ENCODE measurements around the gene MYB.

Gene MYB

GRCh38 chr6:135179920-135180541 is 1.1 kb upstream of the MYB start:
- WGBS (ENCODE audit: insufficient coverage): 0% methylated on average over 3 of the region's 16 CpGs
- ChIA-PET CTCF (interaction anchor here (1.1 to 5.7 kb wide), 5 partner anchors 17 to 244 kb away, joined by 3 to 29 read pairs (median 5); no protein-coding TSS in a partner anchor), POLR2A (interaction anchor here (0.9 kb wide), 1 partner anchor 91 kb away, joined by 4 read pairs; no protein-coding TSS in a partner anchor)
- peak overlapping the region in 6 of 7 experiments; percentile 81 to 100 (median 98) for H3K4me3 ChIP-seq (ENCODE audit: control insufficient read depth in 1 of 7, extremely low read depth in 1 of 7, insufficient read depth in 4 of 7, low read depth in 2 of 7, low read length in 6 of 7)
- no peaks in the 10 kb centered on the region for H3K27me3 ChIP-seq (replicated peaks in 2 of 5; ENCODE audit: control insufficient read depth in 4 of 5, insufficient read depth in 5 of 5, low read length in 4 of 5)
- peaks cover 0 to 4% (median 0%) of the 10 kb centered on the region in 5 experiments for H3K9me3 ChIP-seq (ENCODE audit: control extremely low read depth in 1 of 5, control insufficient read depth in 4 of 5, insufficient read depth in 2 of 5, low read depth in 1 of 5, low read length in 4 of 5)
- peak in 2 of 3 donors; percentile 46 to 62 for DNase-seq
- H3K4me1 ChIP-seq (ENCODE audit: control extremely low read depth in 1 of 4, control insufficient read depth in 4 of 4, insufficient read depth in 4 of 4, low read length in 3 of 4): peaks cover 9 to 63% (median 30%) of the 10 kb centered on the region in 4 experiments
- H3K36me3 ChIP-seq (ENCODE audit: control insufficient read depth in 4 of 4, insufficient read depth in 4 of 4, low read length in 3 of 4): peaks cover 0 to 9% (median 3%) of the 10 kb centered on the region in 4 experiments
- H3K27ac ChIP-seq (ENCODE audit: insufficient read depth in 1 of 2, low read depth in 1 of 2, low read length in 2 of 2, poor library complexity in 1 of 2, severe bottlenecking in 2 of 2): peak overlapping the region; percentile 25 to 83

- Histone ChIP-seq H3K4me1 (ENCODE audit: control extremely low read depth in 1 of 4, control insufficient read depth in 4 of 4, insufficient read depth in 4 of 4, low read length in 3 of 4) (peaks cover 16 to 69% (median 41%) of the 10 kb centered on the region in 4 experiments), H3K27ac (ENCODE audit: insufficient read depth in 1 of 2, low read depth in 1 of 2, low read length in 2 of 2, poor library complexity in 1 of 2, severe bottlenecking in 2 of 2) (peak overlapping the region in 1 of 2 experiments; percentile 84), H3K36me3 (ENCODE audit: control insufficient read depth in 4 of 4, insufficient read depth in 4 of 4, low read length in 3 of 4) (peaks cover 0 to 20% (median 10%) of the 10 kb centered on the region in 4 experiments), H3K27me3 (replicated peaks in 2 of 5; ENCODE audit: control insufficient read depth in 4 of 5, insufficient read depth in 5 of 5, low read length in 4 of 5) (no peaks in the 10 kb centered on the region), H3K4me3 (ENCODE audit: control insufficient read depth in 1 of 7, extremely low read depth in 1 of 7, insufficient read depth in 4 of 7, low read depth in 2 of 7, low read length in 6 of 7) (peak overlapping the region; percentile 81 to 100 (median 98)), H3K9me3 (ENCODE audit: control extremely low read depth in 1 of 5, control insufficient read depth in 4 of 5, insufficient read depth in 2 of 5, low read depth in 1 of 5, low read length in 4 of 5) (peaks cover 0 to 4% (median 0%) of the 10 kb centered on the region in 5 experiments)
- no peak for DNase-seq
- WGBS (ENCODE audit: insufficient coverage): under 1% methylated on average over 46 of the region's 62 CpGs
- POLR2A ChIA-PET: interaction anchor here (0.6 to 0.9 kb wide), 3 partner anchors 37 to 155 kb away, joined by 3 to 4 read pairs (median 4); no protein-coding TSS in a partner anchor
- CTCF ChIA-PET: interaction anchor here (1.0 to 5.7 kb wide), 5 partner anchors 32 to 242 kb away, joined by 3 to 29 read pairs (median 6); no protein-coding TSS in a partner anchor
Measured at GRCh38 chr6:135181333-135182070, 394 bp downstream of the MYB start.

GRCh38 chr6:135182071-135183001 is 1.2 kb downstream of the MYB start:
- Histone ChIP-seq H3K27me3 (replicated peaks in 2 of 5; ENCODE audit: control insufficient read depth in 4 of 5, insufficient read depth in 5 of 5, low read length in 4 of 5) (no peaks in the 10 kb centered on the region), H3K9me3 (ENCODE audit: control extremely low read depth in 1 of 5, control insufficient read depth in 4 of 5, insufficient read depth in 2 of 5, low read depth in 1 of 5, low read length in 4 of 5) (peaks cover 0 to 4% (median 0%) of the 10 kb centered on the region in 5 experiments), H3K4me1 (ENCODE audit: control extremely low read depth in 1 of 4, control insufficient read depth in 4 of 4, insufficient read depth in 4 of 4, low read length in 3 of 4) (peaks cover 15 to 68% (median 38%) of the 10 kb centered on the region in 4 experiments), H3K27ac (ENCODE audit: insufficient read depth in 1 of 2, low read depth in 1 of 2, low read length in 2 of 2, poor library complexity in 1 of 2, severe bottlenecking in 2 of 2) (peak overlapping the region; percentile 46 to 84), H3K36me3 (ENCODE audit: control insufficient read depth in 4 of 4, insufficient read depth in 4 of 4, low read length in 3 of 4) (peaks cover 2 to 25% (median 13%) of the 10 kb centered on the region in 4 experiments), H3K4me3 (ENCODE audit: control insufficient read depth in 1 of 7, extremely low read depth in 1 of 7, insufficient read depth in 4 of 7, low read depth in 2 of 7, low read length in 6 of 7) (peak overlapping the region; percentile 81 to 100 (median 98))
- ChIA-PET CTCF (interaction anchor here (0.9 to 5.7 kb wide), 9 partner anchors 23 to 131 kb away, joined by 3 to 29 read pairs (median 4); no protein-coding TSS in a partner anchor), POLR2A (no interaction called here)
- peak in 1 of 3 donors; percentile 45 for DNase-seq
- WGBS (ENCODE audit: insufficient coverage): 0% methylated on average over 62 of the region's 78 CpGs

- H3K4me1 ChIP-seq (ENCODE audit: control extremely low read depth in 1 of 4, control insufficient read depth in 4 of 4, insufficient read depth in 4 of 4, low read length in 3 of 4): peaks cover 18 to 67% (median 40%) of the 10 kb centered on the region in 4 experiments
- peaks cover 3 to 25% (median 16%) of the 10 kb centered on the region in 4 experiments for H3K36me3 ChIP-seq (ENCODE audit: control insufficient read depth in 4 of 4, insufficient read depth in 4 of 4, low read length in 3 of 4)
- H3K27me3 ChIP-seq (replicated peaks in 2 of 5; ENCODE audit: control insufficient read depth in 4 of 5, insufficient read depth in 5 of 5, low read length in 4 of 5): no peaks in the 10 kb centered on the region
- 0% methylated on average over 28 of the region's 32 CpGs for WGBS (ENCODE audit: insufficient coverage)
- H3K9me3 ChIP-seq (ENCODE audit: control extremely low read depth in 1 of 5, control insufficient read depth in 4 of 5, insufficient read depth in 2 of 5, low read depth in 1 of 5, low read length in 4 of 5): peaks cover 0 to 4% (median 0%) of the 10 kb centered on the region in 5 experiments
- ChIA-PET POLR2A (no interaction called here), CTCF (interaction anchor here (0.5 to 5.7 kb wide), 14 partner anchors 23 to 248 kb away, joined by 3 to 29 read pairs (median 4); no protein-coding TSS in a partner anchor)
- H3K27ac ChIP-seq (ENCODE audit: insufficient read depth in 1 of 2, low read depth in 1 of 2, low read length in 2 of 2, poor library complexity in 1 of 2, severe bottlenecking in 2 of 2): peak overlapping the region; percentile 46 to 84
- H3K4me3 ChIP-seq (ENCODE audit: control insufficient read depth in 1 of 7, extremely low read depth in 1 of 7, insufficient read depth in 4 of 7, low read depth in 2 of 7, low read length in 6 of 7): peak overlapping the region; percentile 81 to 100 (median 98)
- DNase-seq: peak; percentile 37 to 69 (median 62)
Measured at GRCh38 chr6:135183002-135183531, 2.0 kb downstream of the MYB start.

- peak; percentile 84 to 90 (median 90) for DNase-seq
- WGBS (ENCODE audit: insufficient coverage): 0% methylated on average over 17 of the region's 19 CpGs
- Histone ChIP-seq H3K9me3 (ENCODE audit: control extremely low read depth in 1 of 5, control insufficient read depth in 4 of 5, insufficient read depth in 2 of 5, low read depth in 1 of 5, low read length in 4 of 5) (peaks cover 0 to 4% (median 0%) of the 10 kb centered on the region in 5 experiments), H3K4me3 (ENCODE audit: control insufficient read depth in 1 of 7, extremely low read depth in 1 of 7, insufficient read depth in 4 of 7, low read depth in 2 of 7, low read length in 6 of 7) (peak overlapping the region; percentile 81 to 100 (median 98)), H3K36me3 (ENCODE audit: control insufficient read depth in 4 of 4, insufficient read depth in 4 of 4, low read length in 3 of 4) (peaks cover 6 to 29% (median 19%) of the 10 kb centered on the region in 4 experiments), H3K4me1 (ENCODE audit: control extremely low read depth in 1 of 4, control insufficient read depth in 4 of 4, insufficient read depth in 4 of 4, low read length in 3 of 4) (peaks cover 22 to 68% (median 45%) of the 10 kb centered on the region in 4 experiments), H3K27me3 (replicated peaks in 2 of 5; ENCODE audit: control insufficient read depth in 4 of 5, insufficient read depth in 5 of 5, low read length in 4 of 5) (no peaks in the 10 kb centered on the region), H3K27ac (ENCODE audit: insufficient read depth in 1 of 2, low read depth in 1 of 2, low read length in 2 of 2, poor library complexity in 1 of 2, severe bottlenecking in 2 of 2) (peak overlapping the region; percentile 46 to 84)
- CTCF ChIA-PET: interaction anchor here (0.5 to 5.7 kb wide), 25 partner anchors 10 to 1010 kb away, joined by 3 to 29 read pairs (median 4); no protein-coding TSS in a partner anchor
- POLR2A ChIA-PET: interaction anchor here (0.6 to 1.2 kb wide), 3 partner anchors 16 to 873 kb away, joined by 3 to 4 read pairs (median 4); no protein-coding TSS in a partner anchor
Measured at GRCh38 chr6:135183532-135184440, 2.7 kb downstream of the MYB start.

All from common myeloid progenitor, CD34-positive (primary cell).